ENCODE measurements around the gene CRYBB1.

- TF ChIP-seq POLR2A (IDR thresholded peaks at IDR 0.05; ENCODE audit: low read depth, low read length) (no peak), POU2F2 (IDR thresholded peaks at IDR 0.05; ENCODE audit: low read depth, low read length) (no peak), POLR2AphosphoS5 (IDR thresholded peaks at IDR 0.05; ENCODE audit: low read depth, low read length) (no peak), TAF1 (IDR thresholded peaks at IDR 0.05; ENCODE audit: low read depth, low read length) (no peak)
Measured at GRCh38 chr22:26642465-26643417, 24.9 kb upstream of the CRYBB1 start.

All from GM12891 (cell line).